Ascending aorta (tissue), 2 donors: Measurements from ENCODE around the gene LCN10. TPM values are rescaled to one million over a fixed set of nuclear protein-coding genes. Genes with fewer than 3 reads are reported as not detected.
"Not testable (repeated sequence)": the region's sequence is repeated elsewhere in the genome, so short reads cannot be mapped to it uniquely, and the experiment has no call there.

Experiments
- DNase-seq, 2 donors: peaks; one replicate each; pipeline ENCODE4 v3.0.0-alpha.2; 2019; ENCODE audit warnings: low spot score in 2 of 2
- H3K27ac ChIP-seq, 2 donors: fragments of 200-600 bp; sonication (generic); one replicate each; pipeline ENCODE4 v1.5.1; 2016 to 2017; ENCODE audit warnings: mild to moderate bottlenecking in 1 of 2
- H3K27me3 ChIP-seq: fragments of 200-600 bp; sonication (generic); one replicate; pipeline ENCODE4 v1.5.1; 2017
- H3K36me3 ChIP-seq, 2 donors: fragments of 200-600 bp; sonication (generic); one replicate each; pipeline ENCODE4 v1.5.1; 2016
- H3K4me1 ChIP-seq, 2 donors: fragments of 200-600 bp; sonication (generic); one replicate each; pipeline ENCODE4 v1.5.1; 2016 to 2017; ENCODE audit warnings: mild to moderate bottlenecking in 1 of 2
- H3K4me3 ChIP-seq, 2 donors: fragments of 200-600 bp; sonication (generic); one replicate each; pipeline ENCODE4 v1.5.1; 2016 to 2017; ENCODE audit warnings: mild to moderate bottlenecking in 1 of 2
- H3K9me3 ChIP-seq, 2 donors: fragments of 200-600 bp; sonication (generic); one replicate each; pipeline ENCODE4 v1.5.1; 2016
- CTCF ChIP-seq, 3 experiments: fragments of 200-600 bp in 2 of 3; fragments of 450-650 bp in 1 of 3; sonication (generic) in 2 of 3; IDR thresholded peaks; one replicate each; pipeline ENCODE4 v1.5.1; 2016 to 2019; ENCODE audit warnings: antibody characterized with exemption in 3 of 3, mild to moderate bottlenecking in 1 of 3, moderate library complexity in 1 of 3
- intact Hi-C: fragments of 100-400 bp; cut with DNase I; formaldehyde crosslinking; loops from one replicate; pipeline ENCODE4 v1.15.1; 2023
- total RNA-seq: library from RNA; depleted of rRNA; stranded (reverse); fragments of >200 nt; gene quantifications from one replicate; pipeline ENCODE4 v1.1.0, GENCODE V29; 2016

LCN10 gene
- total RNA-seq, 1 donor from 2014 or later: 28.5 TPM

GRCh38 chr9:136707011-136707410 lies 35.7 kb downstream of the LCN10 start:
- Histone ChIP-seq H3K4me3 (no peak overlapping the region), H3K27me3 (peaks cover 4% of the 10 kb centered on the region), H3K9me3 (no peaks in the 10 kb centered on the region), H3K4me1 (peaks cover 0 to 4% of the 10 kb centered on the region in 2 donors), H3K27ac (no peak overlapping the region), H3K36me3 (no peaks in the 10 kb centered on the region)
- TF ChIP-seq CTCF (IDR thresholded peaks at IDR 0.05): no peak
- intact Hi-C loops: no loop called here
- no peak for DNase-seq

DNA sequence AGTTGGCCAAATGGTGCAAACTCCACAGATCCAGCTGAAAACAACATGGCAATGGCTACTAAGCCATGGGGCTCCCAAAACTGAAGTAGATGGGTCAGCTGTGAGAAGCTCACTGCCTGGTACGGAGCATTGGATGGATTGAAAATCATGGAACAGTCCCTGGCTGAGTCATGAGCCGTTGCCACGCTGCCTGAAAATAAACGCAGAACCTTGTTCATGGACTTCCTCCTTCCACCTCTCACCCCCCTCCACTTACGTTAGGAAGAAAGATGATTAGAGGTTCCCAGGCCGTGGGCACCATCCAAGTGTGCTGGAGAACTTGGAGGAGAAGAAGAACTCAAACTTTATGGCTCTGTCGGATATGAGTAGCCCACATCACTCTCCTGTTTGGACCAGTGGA lies 37.2 kb downstream of the LCN10 start:
- no peak for DNase-seq
- Histone ChIP-seq H3K4me3 (no peak overlapping the region), H3K9me3 (no peaks in the 10 kb centered on the region), H3K27ac (no peak overlapping the region), H3K4me1 (no peaks in the 10 kb centered on the region), H3K27me3 (peaks cover 12% of the 10 kb centered on the region), H3K36me3 (no peaks in the 10 kb centered on the region)
- TF ChIP-seq CTCF (IDR thresholded peaks at IDR 0.05): no peak
- intact Hi-C loops: no loop called here

- H3K27ac ChIP-seq, H3K36me3 ChIP-seq, H3K4me3 ChIP-seq, intact Hi-C loops, DNase-seq, H3K4me1 ChIP-seq, H3K9me3 ChIP-seq: not testable (repeated sequence)
- H3K27me3 ChIP-seq: peaks cover 12% of the 10 kb centered on the region
These were observed 38.0 kb downstream of the LCN10 start for GRCh38 chr9:136704741-136705140.

DNA sequence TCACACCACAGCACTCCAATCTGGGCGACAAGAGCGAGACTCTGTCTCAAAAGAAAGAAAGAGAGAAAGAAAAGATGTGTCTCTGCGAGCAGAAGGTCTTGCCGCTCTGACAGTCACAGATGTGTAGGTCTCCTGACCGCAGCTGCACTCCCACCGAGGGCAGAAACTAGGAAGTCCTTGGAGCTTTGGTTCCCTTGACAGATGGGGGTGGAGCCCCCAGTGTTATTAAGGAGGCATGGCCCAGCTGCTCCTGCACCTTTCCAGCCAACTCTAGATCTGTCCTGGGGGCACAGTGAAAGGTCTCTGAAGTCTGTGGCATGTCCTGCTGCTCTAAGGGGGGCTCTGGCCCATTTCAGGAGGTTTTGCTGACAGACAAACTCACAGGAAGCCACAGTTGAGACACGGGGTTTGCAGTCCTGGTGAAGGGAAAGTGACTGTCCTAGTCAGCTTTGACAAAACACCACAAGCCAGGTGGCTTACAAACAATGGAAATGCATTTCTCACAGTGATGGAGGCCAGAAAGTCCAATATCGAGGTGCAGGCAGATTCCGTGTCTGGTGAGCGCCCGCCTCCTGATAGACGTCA lies 39.4 kb downstream of the LCN10 start:
- H3K27ac ChIP-seq: no peak overlapping the region
- no peak for TF ChIP-seq CTCF (IDR thresholded peaks at IDR 0.05)

DNA sequence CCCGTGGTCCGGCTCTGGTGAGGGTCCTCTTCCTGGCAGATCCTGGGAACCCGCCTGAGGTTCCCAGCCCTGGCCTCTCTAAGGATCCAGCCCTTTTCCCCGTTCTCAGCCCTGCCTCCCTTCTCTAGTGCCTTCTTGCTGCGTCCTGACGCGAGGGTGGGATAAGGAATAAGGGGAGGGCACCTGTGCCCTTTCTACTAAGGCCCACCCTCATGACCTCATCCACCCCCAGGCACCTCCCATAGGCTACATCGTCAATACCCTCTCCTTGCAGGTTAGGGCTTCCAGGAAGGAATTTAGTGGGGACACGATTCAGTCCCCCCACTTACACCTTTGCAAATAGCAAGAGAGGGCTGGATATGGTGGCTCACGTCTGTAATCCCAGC lies 41.1 kb downstream of the LCN10 start:
- intact Hi-C loops: no loop called here
- no peaks in the 10 kb centered on the region for H3K4me1 ChIP-seq
- TF ChIP-seq CTCF (IDR thresholded peaks at IDR 0.05): no peak
- H3K36me3 ChIP-seq: no peaks in the 10 kb centered on the region
- no peak for DNase-seq
- peaks cover 12% of the 10 kb centered on the region for H3K27me3 ChIP-seq
- no peak overlapping the region for H3K27ac ChIP-seq
- H3K4me3 ChIP-seq: no peak overlapping the region
- H3K9me3 ChIP-seq: no peaks in the 10 kb centered on the region

More for the DNA sequence above, 39.4 kb downstream of the LCN10 start:
- H3K27me3 ChIP-seq: peaks cover 12% of the 10 kb centered on the region
- no peak overlapping the region for H3K4me3 ChIP-seq
- H3K4me1 ChIP-seq: no peaks in the 10 kb centered on the region
- H3K36me3 ChIP-seq: no peaks in the 10 kb centered on the region
- H3K9me3 ChIP-seq: no peaks in the 10 kb centered on the region
- intact Hi-C loops: no loop called here
- no peak for DNase-seq

DNA sequence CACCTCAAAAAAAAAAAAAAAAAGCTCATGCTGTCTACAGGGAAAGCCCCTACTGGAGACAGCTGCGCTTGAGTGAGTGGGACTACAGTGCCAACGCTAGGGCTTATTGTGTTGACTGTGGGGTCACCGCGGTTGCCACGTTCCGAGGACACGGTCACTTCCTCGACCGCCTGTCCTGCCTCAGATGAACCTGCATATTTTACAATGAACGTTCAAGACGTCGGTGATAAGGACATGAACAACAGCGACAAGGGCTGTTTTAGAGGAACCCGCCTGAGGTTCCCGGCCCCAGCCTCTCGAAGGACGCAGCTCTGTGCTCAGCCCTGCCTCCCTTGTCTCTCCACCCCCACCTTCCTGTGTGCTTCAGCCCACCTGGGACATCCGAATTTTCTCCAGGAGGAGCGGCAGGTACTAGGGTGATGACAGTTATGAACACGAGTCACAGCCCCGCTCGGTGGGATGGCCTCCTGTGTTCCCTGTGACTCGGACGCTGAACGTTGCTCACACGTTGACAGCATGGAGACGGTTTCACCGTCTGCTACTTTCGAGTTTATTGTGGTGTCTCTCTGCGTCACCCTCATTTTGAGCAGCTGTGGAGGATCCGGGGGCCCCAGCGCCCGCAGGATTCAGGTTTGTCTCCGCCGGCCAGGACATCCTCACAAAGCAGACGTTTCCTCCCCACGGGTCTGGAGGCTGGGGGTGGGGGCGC lies 41.6 kb downstream of the LCN10 start:
- no peak overlapping the region for H3K27ac ChIP-seq
- H3K9me3 ChIP-seq: no peaks in the 10 kb centered on the region
- no peaks in the 10 kb centered on the region for H3K4me1 ChIP-seq
- no peak for DNase-seq
- peaks cover 12% of the 10 kb centered on the region for H3K27me3 ChIP-seq
- TF ChIP-seq CTCF (IDR thresholded peaks at IDR 0.05): no peak
- no peaks in the 10 kb centered on the region for H3K36me3 ChIP-seq
- no peak overlapping the region for H3K4me3 ChIP-seq
- intact Hi-C loops: no loop called here
